HCT116 (cell line): Measurements from ENCODE around the gene TAC3. TPM values are rescaled to one million over a fixed set of nuclear protein-coding genes. Genes with fewer than 3 reads are reported as not detected.

Experiments
- ATAC-seq: fragments of 200-7000 bp; cut with Tn5 transposase; 2 replicates; pipeline ENCODE4 v1.9.1; 2020; ENCODE audit warnings: mild to moderate bottlenecking, moderate library complexity
- BruUV-seq: library from RNA; stranded (reverse); fragments of 400-500 nt; replicated peaks from 2 replicates; lab custom pipeline; 2021; lab: Mats Ljungman, UMichigan
- CTCF ChIA-PET: fragments of 300-600 bp; sonication (Branson Sonifier 250); formaldehyde crosslinking; loops from one replicate; lab custom pipeline; 2021; ENCODE audit warnings: antibody characterized with exemption; lab: Charles Lee
- POLR2A ChIA-PET: fragments of 300-600, 350-600 bp; sonication (Branson Sonifier 250); formaldehyde crosslinking; loops from one replicate; lab custom pipeline; 2021; ENCODE audit warnings: antibody characterized with exemption; lab: Charles Lee
- RAD21 ChIA-PET, 2 experiments: fragments of 300-600 bp; sonication (Branson Sonifier 250); formaldehyde crosslinking; loops; one replicate each; lab custom pipeline; 2023; ENCODE audit warnings: low total read pairs in 2 of 2; ENCODE audit not compliant: uncharacterized antibody in 2 of 2, unreplicated experiment in 2 of 2, low non-redundant PET in 1 of 2; lab: Charles Lee
- DNase-seq: peaks from one replicate; pipeline ENCODE4 v3.0.0-alpha.2; 2010; ENCODE audit warnings: low read depth, low spot score
- H2AFZ ChIP-seq: fragments of 200-600 bp; shearing (Covaris generic), sonication (generic); 2 replicates; pipeline ENCODE4 v1.6.1; 2017; ENCODE audit warnings: low read depth, mixed run types, mixed read lengths, antibody characterized with exemption, low read length; ENCODE audit not compliant: poor library complexity, severe bottlenecking
- H3K27ac ChIP-seq: 2 replicates; pipeline ENCODE4 v1.5.1; 2012; ENCODE audit warnings: low read depth, low read length
- H3K27me3 ChIP-seq: fragments of 200-600 bp; sonication (generic); 2 replicates; pipeline ENCODE4 v1.6.1; 2016; ENCODE audit warnings: mixed run types, low read length, mixed read lengths; ENCODE audit not compliant: insufficient read depth
- H3K36me3 ChIP-seq, 2 experiments: fragments of 200-500 bp in 1 of 2; fragments of 200-600 bp in 1 of 2; sonication (Bioruptor generic) in 1 of 2; sonication (generic) in 1 of 2; 2 replicates each; pipeline versions ENCODE4 v1.5.1 to v1.6.1; 2014 to 2016; ENCODE audit warnings: low read length in 2 of 2, inconsistent platforms in 1 of 2, mixed read lengths in 1 of 2, mixed run types in 1 of 2; ENCODE audit not compliant: insufficient read depth in 2 of 2, control insufficient read depth in 1 of 2
- H3K4me1 ChIP-seq, 2 experiments: fragments of 200-600 bp in 1 of 2; sonication (generic) in 1 of 2; 2 replicates each; pipeline versions ENCODE4 v1.5.1 to v1.6.1; 2012 to 2017; ENCODE audit warnings: low read length in 2 of 2, inconsistent platforms in 1 of 2, mild to moderate bottlenecking in 1 of 2, mixed read lengths in 1 of 2, mixed run types in 1 of 2, moderate library complexity in 1 of 2; ENCODE audit not compliant: insufficient read depth in 2 of 2, control insufficient read depth in 1 of 2
- H3K4me2 ChIP-seq: fragments of 200-600 bp; sonication (generic); 2 replicates; pipeline ENCODE4 v1.6.1; 2017; ENCODE audit warnings: mixed run types, low read length, mixed read lengths
- H3K4me3 ChIP-seq, 2 experiments: fragments of 200-600 bp in 1 of 2; sonication (generic) in 1 of 2; replicated peaks in 1 of 2; 2 replicates each; pipeline ENCODE4 v1.5.1; 2011 to 2016; ENCODE audit warnings: low read length in 2 of 2, control low read depth in 1 of 2, low read depth in 1 of 2, mild to moderate bottlenecking in 1 of 2, mixed read lengths in 1 of 2, mixed run types in 1 of 2
- H3K79me2 ChIP-seq: fragments of 200-600 bp; sonication (generic); 2 replicates; pipeline ENCODE4 v1.6.1; 2017; ENCODE audit warnings: mild to moderate bottlenecking, mixed run types, low read length, moderate library complexity, mixed read lengths; ENCODE audit not compliant: insufficient read depth
- H3K9ac ChIP-seq: fragments of 200-600 bp; sonication (generic); 2 replicates; pipeline ENCODE4 v1.6.1; 2016; ENCODE audit warnings: low read length, mixed read lengths
- H3K9me2 ChIP-seq: fragments of 200-600 bp; sonication (generic), shearing (Covaris generic); 2 replicates; pipeline ENCODE4 v1.6.1; 2017; ENCODE audit warnings: mixed run types, mild to moderate bottlenecking, moderate library complexity; ENCODE audit not compliant: insufficient read depth
- H3K9me3 ChIP-seq, 2 experiments: fragments of 200-500 bp in 1 of 2; fragments of 200-600 bp in 1 of 2; sonication (Bioruptor generic) in 1 of 2; sonication (generic) in 1 of 2; 2 replicates each; pipeline ENCODE4 v1.6.1; 2014 to 2017; ENCODE audit warnings: low read length in 2 of 2, mixed read lengths in 2 of 2, inconsistent platforms in 1 of 2, low read depth in 1 of 2, mild to moderate bottlenecking in 1 of 2, mixed run types in 1 of 2, moderate library complexity in 1 of 2; ENCODE audit not compliant: control insufficient read depth in 1 of 2, insufficient read depth in 1 of 2
- H4K20me1 ChIP-seq: fragments of 200-600 bp; sonication (generic), shearing (Covaris generic); 2 replicates; pipeline ENCODE4 v1.6.1; 2017; ENCODE audit warnings: mixed run types, mild to moderate bottlenecking, moderate library complexity; ENCODE audit not compliant: insufficient read depth
- CEBPB ChIP-seq: IDR thresholded peaks from 2 replicates; pipeline ENCODE4 v1.6.1; 2012; ENCODE audit warnings: low read depth
- CTCF ChIP-seq, 3 experiments: fragments of 200-600 bp in 1 of 3; sonication (generic) in 1 of 3; IDR thresholded peaks in 2 of 3; conservative IDR thresholded peaks in 1 of 3; 2 replicates each; pipeline ENCODE4 v1.5.1; 2012 to 2017; ENCODE audit warnings: low read depth in 2 of 3, low read length in 2 of 3, antibody characterized with exemption in 1 of 3, borderline replicate concordance in 1 of 3, control low read depth in 1 of 3, mild to moderate bottlenecking in 1 of 3, mixed read lengths in 1 of 3, mixed run types in 1 of 3, moderate library complexity in 1 of 3; ENCODE audit not compliant: insufficient read depth in 1 of 3
- ELF1 ChIP-seq: IDR thresholded peaks from 2 replicates; pipeline ENCODE4 v1.6.1; 2012; ENCODE audit warnings: low read depth, borderline replicate concordance
- EZH2 ChIP-seq: fragments of 200-600 bp; sonication (generic); IDR thresholded peaks from 2 replicates; pipeline ENCODE4 v1.6.1; 2017; ENCODE audit warnings: antibody characterized with exemption, mixed run types
- EZH2phosphoT487 ChIP-seq: fragments of 200-600 bp; IDR thresholded peaks from 2 replicates; pipeline ENCODE4 v1.6.1; 2018; ENCODE audit warnings: antibody characterized with exemption, borderline replicate concordance
- JUND ChIP-seq: IDR thresholded peaks from 2 replicates; pipeline ENCODE4 v1.6.1; 2012
- POLR2A ChIP-seq: IDR thresholded peaks from 2 replicates; pipeline ENCODE4 v1.7.0; 2011; ENCODE audit warnings: borderline replicate concordance; ENCODE audit not compliant: insufficient read depth, insufficient read length; ENCODE audit errors: extremely low read depth
- POLR2AphosphoS5 ChIP-seq: IDR thresholded peaks from 2 replicates; pipeline ENCODE4 v1.6.1; 2011; ENCODE audit warnings: mild to moderate bottlenecking, low read depth, low read length, moderate library complexity
- TCF7L2 ChIP-seq: IDR thresholded peaks from 2 replicates; pipeline ENCODE4 v1.7.0; 2011; ENCODE audit warnings: borderline replicate concordance, inconsistent platforms; ENCODE audit not compliant: insufficient read depth, insufficient read length; ENCODE audit errors: extremely low read depth
- YY1 ChIP-seq: IDR thresholded peaks from 2 replicates; pipeline ENCODE4 v1.6.1; 2011; ENCODE audit warnings: low read length, low read depth, moderate library complexity, mild to moderate bottlenecking; ENCODE audit not compliant: insufficient replicate concordance; ENCODE audit errors: extremely low read depth
- ZBTB33 ChIP-seq: IDR thresholded peaks from 2 replicates; pipeline ENCODE4 v1.6.1; 2011; ENCODE audit warnings: mild to moderate bottlenecking, low read length, moderate library complexity; ENCODE audit not compliant: insufficient replicate concordance; ENCODE audit errors: extremely low read depth
- ZFX ChIP-seq: fragments of 450-650 bp; IDR thresholded peaks from 2 replicates; pipeline ENCODE4 v1.6.1; 2017
- intact Hi-C: fragments of 100-400 bp; cut with micrococcal nuclease; formaldehyde crosslinking; loops from 2 replicates; pipeline ENCODE4 v1.10.0; 2022
- total RNA-seq: library from RNA; stranded (reverse); gene quantifications from one replicate; pipeline ENCODE4 v1.2.1, GENCODE V29; 2021; ENCODE audit not compliant: unreplicated experiment

Gene TAC3
- total RNA-seq, 1 experiment from 2014 or later = not detected

GRCh38 chr12:57006809-57007475 is 9.4 kb downstream of the TAC3 start:
- Histone ChIP-seq H3K9me2 (no peaks in the 10 kb centered on the region), H3K27me3 (peaks cover 4% of the 10 kb centered on the region; the same call in 1 of the 2 replicates), H3K4me1 (peaks cover 4 to 25% of the 10 kb centered on the region in 2 experiments; a peak in 3 of 4 replicates), H3K9ac (peak overlapping the region; percentile 39), H3K27ac (no peak overlapping the region), H3K79me2 (peaks cover 34% of the 10 kb centered on the region), H4K20me1 (no peaks in the 10 kb centered on the region), H3K4me3 (peak overlapping the region; percentile 21 to 45), H3K36me3 (peaks cover 13 to 21% of the 10 kb centered on the region in 2 experiments; a peak in 3 of 4 replicates), H2AFZ (peak overlapping the region; percentile 91), H3K4me2 (peak overlapping the region; percentile 65), H3K9me3 (no peaks in the 10 kb centered on the region)
- ATAC-seq (peak; percentile 27; the same call in 1 of the 2 replicates), DNase-seq (no peak)
- POLR2A ChIA-PET = no interaction called here
- RAD21 ChIA-PET = no interaction called here
- TF ChIP-seq TCF7L2 = no peak
- TF ChIP-seq ELF1 = no peak
- no peak for TF ChIP-seq JUND
- CTCF ChIA-PET = interaction anchor here (1.6 to 5.3 kb wide), 3 partner anchors 12 to 105 kb away, joined by 3 to 26 read pairs (median 16); partner anchors contain the start of gene STAT6
- BruUV-seq = no TSS peak
- intact Hi-C loops = loop anchor here (5.0 kb wide), 1 partner anchor 250 kb away; no protein-coding TSS in a partner anchor

GRCh38 chr12:57005980-57006808 is 10.1 kb downstream of the TAC3 start, which contains the start of gene ZBTB39:
Gene ZBTB39, minus strand, starts transcription at chr12:57006546. Its CDS starts 1,629 bp downstream, at chr12:57004917.
- ChIA-PET CTCF (interaction anchor here (5.3 kb wide), 1 partner anchor 105 kb away, joined by 26 read pairs; the partner anchor contains the start of gene STAT6), POLR2A (no interaction called here), RAD21 (no interaction called here)
- Histone ChIP-seq H3K9me3 (no peaks in the 10 kb centered on the region), H3K4me1 (peaks cover 4 to 30% of the 10 kb centered on the region in 2 experiments), H3K36me3 (peaks cover 13 to 23% of the 10 kb centered on the region in 2 experiments; a peak in 3 of 4 replicates), H2AFZ (peak within 1 kb of the TSS; percentile 91), H3K9me2 (no peaks in the 10 kb centered on the region), H3K27ac (peak within 1 kb of the TSS; percentile 50), H3K9ac (peak within 1 kb of the TSS; percentile 90), H3K4me3 (peak within 1 kb of the TSS; percentile 82 to 96), H3K27me3 (no peaks in the 10 kb centered on the region), H3K4me2 (peak within 1 kb of the TSS; percentile 93), H3K79me2 (peaks cover 41% of the 10 kb centered on the region), H4K20me1 (no peaks in the 10 kb centered on the region)
- intact Hi-C loops = loop anchor here (5.0 kb wide), 1 partner anchor 249 kb away; no protein-coding TSS in a partner anchor
- peak; percentile 16 for DNase-seq
- peak; percentile 87 for ATAC-seq
- TF ChIP-seq EZH2phosphoT487 (no peak), EZH2 (no peak), ZFX (peak; percentile 77), JUND (no peak), YY1 (peak; percentile 7), CTCF (IDR thresholded peaks at IDR 0.05 in 2 of 3, conservative IDR thresholded peaks at IDR 0.05 in 1 of 3; ENCODE audit: borderline replicate concordance in 1 of 3, insufficient read depth in 1 of 3, low read depth in 2 of 3, low read length in 2 of 3) (peak; percentile 47 to 85 (median 60)), ZBTB33 (no peak), POLR2A (peak; percentile 37), TCF7L2 (no peak), CEBPB (no peak), POLR2AphosphoS5 (peak; percentile 82)
- no TSS peak for BruUV-seq
